Measurements from ENCODE around the gene DSCAML1.

GRCh38 chr11:117498791-117499190 is 298.2 kb downstream of the DSCAML1 start:
- no peak for TF ChIP-seq POLR2A (IDR thresholded peaks at IDR 0.05)
- no peak for TF ChIP-seq CTCF (IDR thresholded peaks at IDR 0.05)
